H1 (cell line): ENCODE measurements around the gene CDT1.

Experiments used
- POLR2AphosphoS5 ChIP-seq: IDR thresholded peaks from 2 replicates; pipeline ENCODE4 v1.6.1; 2011; ENCODE audit warnings: low read depth, low read length
- RXRA ChIP-seq: IDR thresholded peaks from 2 replicates; pipeline ENCODE4 v1.6.1; 2011; ENCODE audit warnings: low read depth, mild to moderate bottlenecking, low read length, moderate library complexity; ENCODE audit not compliant: insufficient read depth
- TF ChIP-seq, protein P1 (sequence below), 3 experiments: IDR thresholded peaks; 1 replicate in 2 of 3; 2 replicates in 1 of 3; pipeline versions ENCODE4 v1.5.1 to v1.6.1; 2011; ENCODE audit warnings: low read length in 3 of 3, mild to moderate bottlenecking in 3 of 3, inconsistent platforms in 2 of 3, low read depth in 1 of 3, moderate library complexity in 1 of 3; ENCODE audit not compliant: insufficient read depth in 1 of 3; ENCODE audit errors: control extremely low read depth in 1 of 3
- TF ChIP-seq, protein P2 (sequence below): IDR thresholded peaks from 2 replicates; pipeline ENCODE4 v1.6.1; 2012; ENCODE audit warnings: low read length, inconsistent platforms

GRCh38 chr16:88853325-88853941, 49.8 kb downstream of the CDT1 start:
- TF ChIP-seq POLR2AphosphoS5: no peak
- TF ChIP-seq, protein P1, sequence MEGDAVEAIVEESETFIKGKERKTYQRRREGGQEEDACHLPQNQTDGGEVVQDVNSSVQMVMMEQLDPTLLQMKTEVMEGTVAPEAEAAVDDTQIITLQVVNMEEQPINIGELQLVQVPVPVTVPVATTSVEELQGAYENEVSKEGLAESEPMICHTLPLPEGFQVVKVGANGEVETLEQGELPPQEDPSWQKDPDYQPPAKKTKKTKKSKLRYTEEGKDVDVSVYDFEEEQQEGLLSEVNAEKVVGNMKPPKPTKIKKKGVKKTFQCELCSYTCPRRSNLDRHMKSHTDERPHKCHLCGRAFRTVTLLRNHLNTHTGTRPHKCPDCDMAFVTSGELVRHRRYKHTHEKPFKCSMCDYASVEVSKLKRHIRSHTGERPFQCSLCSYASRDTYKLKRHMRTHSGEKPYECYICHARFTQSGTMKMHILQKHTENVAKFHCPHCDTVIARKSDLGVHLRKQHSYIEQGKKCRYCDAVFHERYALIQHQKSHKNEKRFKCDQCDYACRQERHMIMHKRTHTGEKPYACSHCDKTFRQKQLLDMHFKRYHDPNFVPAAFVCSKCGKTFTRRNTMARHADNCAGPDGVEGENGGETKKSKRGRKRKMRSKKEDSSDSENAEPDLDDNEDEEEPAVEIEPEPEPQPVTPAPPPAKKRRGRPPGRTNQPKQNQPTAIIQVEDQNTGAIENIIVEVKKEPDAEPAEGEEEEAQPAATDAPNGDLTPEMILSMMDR (IDR thresholded peaks at IDR 0.05; ENCODE audit: control extremely low read depth in 1 of 3, insufficient read depth in 1 of 3, low read depth in 1 of 3, low read length in 3 of 3): no peak
- TF ChIP-seq, protein P2, sequence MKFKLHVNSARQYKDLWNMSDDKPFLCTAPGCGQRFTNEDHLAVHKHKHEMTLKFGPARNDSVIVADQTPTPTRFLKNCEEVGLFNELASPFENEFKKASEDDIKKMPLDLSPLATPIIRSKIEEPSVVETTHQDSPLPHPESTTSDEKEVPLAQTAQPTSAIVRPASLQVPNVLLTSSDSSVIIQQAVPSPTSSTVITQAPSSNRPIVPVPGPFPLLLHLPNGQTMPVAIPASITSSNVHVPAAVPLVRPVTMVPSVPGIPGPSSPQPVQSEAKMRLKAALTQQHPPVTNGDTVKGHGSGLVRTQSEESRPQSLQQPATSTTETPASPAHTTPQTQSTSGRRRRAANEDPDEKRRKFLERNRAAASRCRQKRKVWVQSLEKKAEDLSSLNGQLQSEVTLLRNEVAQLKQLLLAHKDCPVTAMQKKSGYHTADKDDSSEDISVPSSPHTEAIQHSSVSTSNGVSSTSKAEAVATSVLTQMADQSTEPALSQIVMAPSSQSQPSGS: no peak
- TF ChIP-seq RXRA: no peak
